Mammary epithelial cell (primary cell): ENCODE results near the gene ADRA2B.
A peak's percentile ranks its signal among the peaks of the same experiment; 100 is the strongest.

Experiments used
- CTCF ChIP-seq, 2 donors: IDR thresholded peaks in 1 of 2; conservative IDR thresholded peaks in 1 of 2; 2 replicates each; pipeline ENCODE4 v1.5.1; 2011 to 2012; ENCODE audit warnings: inconsistent platforms in 2 of 2, low read length in 2 of 2, mild to moderate bottlenecking in 2 of 2, control low read depth in 1 of 2, low read depth in 1 of 2; ENCODE audit not compliant: insufficient read depth in 1 of 2; ENCODE audit errors: extremely low read depth in 1 of 2
- EZH2 ChIP-seq: IDR thresholded peaks from 2 replicates; pipeline ENCODE4 v1.6.1; 2012; ENCODE audit warnings: low read length, inconsistent platforms, borderline replicate concordance

DNA sequence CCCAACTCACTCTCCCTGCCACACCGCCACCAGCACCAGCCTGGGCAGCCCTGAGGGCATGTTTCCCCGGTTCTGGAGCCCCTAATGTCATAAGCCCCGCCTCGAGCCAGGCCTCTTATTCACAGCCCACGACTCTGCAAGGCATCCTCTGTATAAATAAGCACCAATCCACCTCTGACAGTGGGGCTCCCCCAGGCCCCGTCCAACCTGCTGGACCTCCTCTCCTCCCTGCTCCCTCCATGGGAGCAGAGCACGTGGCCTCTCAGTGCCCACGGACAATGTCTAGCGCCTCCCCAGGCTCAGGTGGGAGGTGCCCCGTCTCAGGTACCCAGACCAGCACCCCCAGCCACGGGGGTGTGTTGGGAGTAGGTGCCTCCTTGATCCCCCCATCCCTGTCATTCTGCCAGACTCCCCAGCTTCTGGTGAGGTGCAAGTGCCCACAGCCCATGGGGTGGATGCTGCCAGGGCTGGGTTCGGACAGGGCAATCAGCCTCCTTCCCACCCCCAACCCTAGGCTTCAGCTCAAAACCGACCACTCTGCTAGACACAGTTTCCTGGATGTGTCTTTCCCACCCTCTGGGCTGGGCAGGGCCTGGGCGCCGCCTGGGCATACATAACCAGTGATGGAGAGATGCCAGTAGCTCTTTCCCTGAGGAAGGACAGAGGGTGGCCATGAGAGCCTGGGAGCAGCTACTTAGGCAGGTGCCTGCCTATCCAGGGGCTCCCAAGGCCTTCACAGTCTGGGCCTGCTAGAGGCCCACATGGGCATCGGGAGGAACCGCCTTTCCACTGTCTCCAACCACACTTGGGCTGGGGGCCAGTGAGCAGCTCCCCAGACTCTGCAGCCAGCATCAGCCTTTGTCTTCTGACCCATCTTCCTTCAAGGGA, 1.6 kb upstream of the ADRA2B start:
- TF ChIP-seq CTCF (conservative IDR thresholded peaks at IDR 0.05 in 1 of 2, IDR thresholded peaks at IDR 0.05 in 1 of 2; ENCODE audit: extremely low read depth in 1 of 2, insufficient read depth in 1 of 2, low read depth in 1 of 2, low read length in 2 of 2) (peak in 1 of 2 donors; percentile 13), EZH2 (no peak)
